SHP77 (cell line): ENCODE data around the gene RNU7-1.
"Not testable (repeated sequence)": the region's sequence is repeated elsewhere in the genome, so short reads cannot be mapped to it uniquely, and the experiment has no call there.

Experiments
- DNase-seq, 2 experiments: peaks; one replicate each; lab custom pipeline; 2025; lab: John Stamatoyannopoulos, UW

RNU7-1 gene

GRCh38 chr12:6943722-6944380 lies at the start of gene RNU7-1, which contains the start of gene C12orf57:
RNU7-1 (plus strand) TSS chr12:6943816.
C12orf57 (plus strand) TSS chr12:6944022; CDS start chr12:6944122, 100 bp downstream.
- DNase-seq, result peak; percentile 80 to 93

- DNase-seq, result no peak
Observed at GRCh38 chr12:6894321-6894720, 49.3 kb upstream of the RNU7-1 start.

- no peak for DNase-seq
Observed at GRCh38 chr12:6896846-6897435, 46.7 kb upstream of the RNU7-1 start.

- DNase-seq, result no peak
Observed at GRCh38 chr12:6899427-6899826, 44.2 kb upstream of the RNU7-1 start.

- DNase-seq, result no peak
Observed at GRCh38 chr12:6899837-6900519, 43.6 kb upstream of the RNU7-1 start.

GRCh38 chr12:6902448-6902847 lies 41.2 kb upstream of the RNU7-1 start:
- DNase-seq, result no peak

- DNase-seq, result no peak
Observed at GRCh38 chr12:6903722-6904121, 39.9 kb upstream of the RNU7-1 start.

- DNase-seq, result peak; percentile 89 to 91
Observed at GRCh38 chr12:6904280-6905276, 39.0 kb upstream of the RNU7-1 start, which contains the start of gene LRRC23. LRRC23 (plus strand) TSS chr12:6904822; CDS start chr12:6905634, 812 bp downstream.

GRCh38 chr12:6905414-6906040 lies 38.1 kb upstream of the RNU7-1 start:
- DNase-seq, result no peak

- not testable (repeated sequence) for DNase-seq
Observed at GRCh38 chr12:6908141-6908540, 35.5 kb upstream of the RNU7-1 start.

GRCh38 chr12:6909421-6910145 lies 34.0 kb upstream of the RNU7-1 start:
- no peak for DNase-seq

- no peak for DNase-seq
Observed at GRCh38 chr12:6912164-6912935, 31.3 kb upstream of the RNU7-1 start.

- DNase-seq, result peak; percentile 18 to 24
Observed at GRCh38 chr12:6914246-6914946, 29.2 kb upstream of the RNU7-1 start, which contains the start of gene ENO2. ENO2 (plus strand) TSS chr12:6914580; CDS start chr12:6915833, 1,253 bp downstream.

- DNase-seq, result no peak
Observed at GRCh38 chr12:6914947-6915788, 28.4 kb upstream of the RNU7-1 start.

GRCh38 chr12:6915789-6916285 lies 27.8 kb upstream of the RNU7-1 start:
- DNase-seq, result no peak

GRCh38 chr12:6916426-6917200 lies 27.0 kb upstream of the RNU7-1 start:
- no peak for DNase-seq
